Lung (tissue), 12 donors: ENCODE data around the gene CCDC148. TPM values are rescaled to one million over a fixed set of nuclear protein-coding genes. Genes with fewer than 3 reads are reported as not detected.

Source experiments
- ATAC-seq: fragments of 200-7000 bp; cut with Tn5 transposase; one replicate; pipeline ENCODE4 v1.9.1; 2020; ENCODE audit warnings: moderate number of reproducible peaks; ENCODE audit not compliant: insufficient read depth, low FRiP score
- DNase-seq, 3 donors: peaks; one replicate each; pipeline ENCODE4 v3.0.0-alpha.2; 2013 to 2017
- H3K27ac ChIP-seq, 2 donors: one replicate each; pipeline ENCODE4 v1.5.1; 2013; ENCODE audit warnings: mild to moderate bottlenecking in 2 of 2, moderate library complexity in 2 of 2, control low read depth in 1 of 2, inconsistent platforms in 1 of 2, low read depth in 1 of 2, low read length in 1 of 2
- H3K27me3 ChIP-seq, 3 donors: one replicate each; pipeline ENCODE4 v1.5.1; 2013; ENCODE audit warnings: low read length in 2 of 3; ENCODE audit not compliant: control insufficient read depth in 3 of 3, insufficient read depth in 3 of 3
- H3K36me3 ChIP-seq, 4 donors: one replicate each; pipeline ENCODE4 v1.5.1; 2013; ENCODE audit warnings: low read length in 4 of 4, mild to moderate bottlenecking in 1 of 4, moderate library complexity in 1 of 4; ENCODE audit not compliant: control insufficient read depth in 4 of 4, insufficient read depth in 4 of 4
- H3K4me1 ChIP-seq, 5 donors: one replicate each; pipeline ENCODE4 v1.5.1; 2013; ENCODE audit warnings: low read length in 5 of 5, mild to moderate bottlenecking in 2 of 5, moderate library complexity in 1 of 5; ENCODE audit not compliant: control insufficient read depth in 5 of 5, insufficient read depth in 5 of 5
- H3K4me3 ChIP-seq: one replicate; pipeline ENCODE4 v1.5.1; 2013; ENCODE audit warnings: mild to moderate bottlenecking, control low read depth, moderate library complexity
- H3K9ac ChIP-seq, 2 donors: one replicate each; pipeline ENCODE4 v1.5.1; 2013; ENCODE audit warnings: low read length in 2 of 2, control low read depth in 1 of 2; ENCODE audit not compliant: insufficient read depth in 1 of 2
- H3K9me3 ChIP-seq, 4 donors: one replicate each; pipeline ENCODE4 v1.5.1; 2013; ENCODE audit warnings: low read length in 3 of 4, mild to moderate bottlenecking in 1 of 4, moderate library complexity in 1 of 4; ENCODE audit not compliant: control insufficient read depth in 4 of 4, insufficient read depth in 3 of 4
- CTCF ChIP-seq: IDR thresholded peaks from 2 replicates; pipeline ENCODE4 v1.5.1; 2012; ENCODE audit warnings: mild to moderate bottlenecking; ENCODE audit errors: control extremely low read depth, extremely low read depth
- WGBS, 2 donors: extraction: QIAGEN DNeasy Blood & Tissue Kit; methylation state at CpG; one replicate each; pipeline ENCODE4 v1.1.7; 2013; 5-methylcytosine and 5-hydroxymethylcytosine counted together
- polyA plus RNA-seq, 2 donors: library from polyadenylated mRNA; stranded (reverse); fragments of 200-250 nt; gene quantifications; one replicate each; pipeline ENCODE4 v1.2.1, GENCODE V29; 2013
- total RNA-seq, 2 donors: library from RNA; depleted of rRNA in 1 of 2; stranded (reverse); fragments of >200 nt in 1 of 2; gene quantifications; one replicate each; pipeline ENCODE4 v1.2.1, GENCODE V29; 2014 to 2021
- donor health status: control.
- donor health status: control.
- donor health status: Bipolar disorder and iron deficiency.
- donor health status: healthy.
- donor health status: DM: yes; HTN: yes; CAD: no.

CCDC148 gene
- total and polyA plus RNA-seq, 4 donors: 0.61 to 8.6 (median 2.5) TPM

DNA sequence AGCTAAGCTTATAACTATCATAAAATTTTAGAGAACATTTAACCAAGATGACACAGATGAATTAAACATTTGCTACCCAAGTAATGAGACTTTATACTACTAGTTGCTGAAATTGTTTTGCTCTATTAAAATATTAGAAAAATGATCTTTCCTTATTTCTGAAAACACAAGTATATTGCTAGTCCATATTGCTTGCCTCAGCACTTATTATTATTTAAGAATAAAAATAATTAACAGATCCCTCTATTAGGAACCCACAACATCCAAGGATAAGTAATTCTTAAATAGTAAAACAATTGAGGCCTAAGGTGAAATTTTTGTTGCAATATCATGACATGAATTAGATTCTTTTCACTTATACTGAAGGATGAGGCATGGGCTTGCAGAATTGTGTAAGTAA, 65.2 kb downstream of the CCDC148 start:
- no peak for TF ChIP-seq CTCF
- Histone ChIP-seq H3K27ac (no peak overlapping the region), H3K9me3 (no peaks in the 10 kb centered on the region), H3K27me3 (no peaks in the 10 kb centered on the region), H3K4me3 (no peak overlapping the region), H3K4me1 (peaks cover 0 to 2% (median 0%) of the 10 kb centered on the region in 5 donors), H3K36me3 (no peaks in the 10 kb centered on the region), H3K9ac (no peak overlapping the region)
- DNase-seq (no peak), ATAC-seq (no peak)

DNA sequence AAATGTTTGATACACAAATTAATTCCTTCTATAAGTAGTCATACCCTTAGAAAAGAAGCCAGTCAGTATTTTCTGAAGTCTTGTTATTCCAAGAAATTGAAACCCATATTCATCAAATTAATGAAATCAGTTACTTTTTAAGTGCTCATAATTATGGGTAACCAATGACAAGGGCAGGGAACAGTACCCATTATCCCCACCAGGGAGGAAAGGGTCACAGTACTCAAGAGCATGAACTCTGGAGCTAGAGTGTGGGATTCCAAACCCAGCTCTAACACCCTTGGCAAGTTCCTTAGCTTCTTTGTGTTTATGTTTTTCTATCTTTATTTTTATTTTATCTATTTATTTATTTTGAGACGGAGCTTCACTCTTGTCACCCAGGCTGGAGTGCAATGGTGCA, 68.4 kb downstream of the CCDC148 start:
- Histone ChIP-seq H3K27ac (no peak overlapping the region), H3K4me3 (no peak overlapping the region), H3K4me1 (no peaks in the 10 kb centered on the region), H3K27me3 (no peaks in the 10 kb centered on the region), H3K9ac (no peak overlapping the region), H3K9me3 (no peaks in the 10 kb centered on the region), H3K36me3 (no peaks in the 10 kb centered on the region)
- ATAC-seq (no peak), DNase-seq (no peak)
- WGBS, 2 donors: 74 to 75% methylated on average over 1 of the region's 1 CpG
- TF ChIP-seq CTCF: no peak

- Histone ChIP-seq H3K36me3 (no peaks in the 10 kb centered on the region), H3K27ac (no peak overlapping the region), H3K9ac (no peak overlapping the region), H3K27me3 (no peaks in the 10 kb centered on the region), H3K9me3 (no peaks in the 10 kb centered on the region), H3K4me3 (no peak overlapping the region), H3K4me1 (no peaks in the 10 kb centered on the region)
- no peak for DNase-seq
- no peak for ATAC-seq
- no peak for TF ChIP-seq CTCF
Observed at GRCh38 chr2:158385646-158386045, 70.9 kb downstream of the CCDC148 start.

GRCh38 chr2:158381978-158382377, 74.6 kb downstream of the CCDC148 start:
- no peaks in the 10 kb centered on the region for H3K36me3 ChIP-seq
- H3K27me3 ChIP-seq: no peaks in the 10 kb centered on the region
- H3K9ac ChIP-seq: no peak overlapping the region
- DNase-seq (no peak), ATAC-seq (no peak)
- H3K4me1 ChIP-seq: no peaks in the 10 kb centered on the region
- 81 to 96% methylated on average over 3 of the region's 3 CpGs for WGBS, 2 donors
- TF ChIP-seq CTCF: no peak
- H3K9me3 ChIP-seq: peaks cover 0 to 2% (median 0%) of the 10 kb centered on the region in 4 donors
- no peak overlapping the region for H3K27ac ChIP-seq
- no peak overlapping the region for H3K4me3 ChIP-seq
